Epithelial cell of prostate (primary cell): Measurements from ENCODE around the gene LHPP.
"Not testable (repeated sequence)": the region's sequence is repeated elsewhere in the genome, so short reads cannot be mapped to it uniquely, and the experiment has no call there.

ENCODE experiments used
- DNase-seq: peaks from one replicate; pipeline ENCODE4 v3.0.0-alpha.2; 2011; ENCODE audit warnings: low read depth, low spot score
- H3K27ac ChIP-seq: fragments of 450-650 bp; 2 replicates; pipeline ENCODE4 v1.5.1; 2017; ENCODE audit warnings: mild to moderate bottlenecking

The LHPP gene

GRCh38 chr10:124547647-124548168 is 86.1 kb downstream of the LHPP start:
- no peak overlapping the region for H3K27ac ChIP-seq
- no peak for DNase-seq

DNA sequence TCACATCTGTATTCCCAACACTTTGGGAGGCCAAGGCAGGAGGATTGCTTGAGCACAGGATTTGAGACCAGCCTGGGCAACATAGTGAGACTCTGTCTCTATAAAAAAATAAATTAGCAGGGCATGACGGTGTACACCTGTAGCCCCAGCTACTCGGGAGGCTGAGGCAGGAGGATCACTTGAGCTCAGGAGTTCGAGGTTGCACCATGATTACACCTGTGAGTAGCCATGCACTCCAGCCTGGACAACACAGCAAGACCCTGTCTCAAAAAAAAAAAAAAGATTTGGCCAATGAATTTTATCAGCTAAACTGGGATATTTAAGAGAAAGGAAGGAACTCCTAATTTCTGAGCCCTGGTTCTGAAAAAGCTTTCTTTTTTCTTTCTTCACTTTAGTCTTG is 87.5 kb downstream of the LHPP start:
- not testable (repeated sequence) for H3K27ac ChIP-seq

GRCh38 chr10:124550293-124551034 is 88.8 kb downstream of the LHPP start:
- no peak overlapping the region for H3K27ac ChIP-seq
- DNase-seq, result no peak

More for the DNA sequence above, 87.5 kb downstream of the LHPP start:
- not testable (repeated sequence) for DNase-seq

DNA sequence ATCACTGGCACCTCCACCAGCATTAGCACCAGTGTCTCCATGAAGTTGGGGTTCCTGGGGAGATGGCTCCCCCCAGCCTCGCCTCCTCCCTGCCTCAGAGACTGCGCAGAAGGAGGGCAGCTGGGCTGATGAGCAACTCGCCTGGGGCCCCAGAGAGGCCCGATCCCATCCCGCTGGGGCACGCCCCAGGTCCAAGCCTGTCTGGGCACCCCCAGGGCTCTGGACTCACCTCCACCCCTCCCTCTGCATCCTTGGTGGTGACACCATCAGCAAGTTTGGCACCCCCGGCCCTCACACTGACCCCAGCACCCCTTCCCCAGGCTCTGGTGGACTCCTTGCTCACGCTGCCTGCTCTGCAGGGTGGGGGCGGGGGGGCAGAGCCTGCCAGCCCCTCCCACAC is 89.5 kb downstream of the LHPP start:
- no peak overlapping the region for H3K27ac ChIP-seq
- no peak for DNase-seq

DNA sequence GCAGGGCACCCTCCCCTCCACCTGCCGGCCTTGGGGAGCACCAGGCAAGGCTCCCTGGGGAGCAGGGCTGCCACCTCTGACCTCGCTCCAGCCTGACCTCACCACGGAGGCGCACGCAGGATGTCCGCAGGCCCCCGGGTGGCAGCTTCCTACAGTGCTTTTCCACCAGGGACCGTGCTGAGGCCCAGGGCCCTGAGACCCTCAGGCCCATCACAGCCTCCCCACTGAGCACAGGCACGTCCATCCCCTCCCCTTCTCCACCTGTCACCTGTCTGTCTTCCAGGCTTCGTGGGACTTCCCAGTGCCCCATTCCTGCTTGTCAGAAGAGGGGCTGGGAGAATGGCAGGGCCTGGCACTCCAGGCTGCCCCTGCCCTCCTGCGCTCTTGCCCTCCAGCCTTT is 90.1 kb downstream of the LHPP start:
- no peak overlapping the region for H3K27ac ChIP-seq
- no peak for DNase-seq

DNA sequence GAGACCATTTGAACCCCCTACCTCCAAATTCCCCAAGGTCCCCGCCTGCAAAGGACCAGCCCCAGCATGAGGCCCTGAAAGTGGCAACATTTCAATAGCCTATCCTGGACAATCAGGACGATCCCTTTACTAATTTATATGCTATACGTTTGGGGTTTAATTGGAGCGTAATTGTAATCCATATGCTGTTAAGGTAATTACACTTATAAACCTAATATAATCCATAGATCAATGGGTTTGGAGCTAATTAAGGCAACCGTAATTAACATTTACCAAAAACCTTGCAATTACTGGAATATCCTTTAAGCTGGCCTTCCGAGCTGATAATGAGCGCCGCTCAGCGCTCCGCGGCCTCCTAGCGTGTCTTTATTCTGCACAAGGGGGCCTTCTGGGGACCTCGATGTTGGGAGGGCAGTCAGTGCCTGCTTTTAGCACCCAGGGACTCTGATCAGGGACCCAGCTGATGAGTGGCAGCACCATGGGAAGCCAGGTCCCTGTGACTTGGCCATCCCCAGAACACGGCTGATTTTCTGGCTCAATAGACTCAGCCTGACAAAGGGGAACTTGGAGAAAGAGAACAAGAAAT is 91.2 kb downstream of the LHPP start:
- H3K27ac ChIP-seq, result no peak overlapping the region
- no peak for DNase-seq

GRCh38 chr10:124554085-124554858 is 92.6 kb downstream of the LHPP start:
- no peak overlapping the region for H3K27ac ChIP-seq
- no peak for DNase-seq

GRCh38 chr10:124557167-124557566 is 95.5 kb downstream of the LHPP start:
- no peak overlapping the region for H3K27ac ChIP-seq
- no peak for DNase-seq

- DNase-seq, result no peak
- no peak overlapping the region for H3K27ac ChIP-seq
These were observed 96.2 kb downstream of the LHPP start for GRCh38 chr10:124557648-124558338.

GRCh38 chr10:124558339-124559321 is 97.0 kb downstream of the LHPP start:
- DNase-seq, result no peak
- H3K27ac ChIP-seq, result no peak overlapping the region

DNA sequence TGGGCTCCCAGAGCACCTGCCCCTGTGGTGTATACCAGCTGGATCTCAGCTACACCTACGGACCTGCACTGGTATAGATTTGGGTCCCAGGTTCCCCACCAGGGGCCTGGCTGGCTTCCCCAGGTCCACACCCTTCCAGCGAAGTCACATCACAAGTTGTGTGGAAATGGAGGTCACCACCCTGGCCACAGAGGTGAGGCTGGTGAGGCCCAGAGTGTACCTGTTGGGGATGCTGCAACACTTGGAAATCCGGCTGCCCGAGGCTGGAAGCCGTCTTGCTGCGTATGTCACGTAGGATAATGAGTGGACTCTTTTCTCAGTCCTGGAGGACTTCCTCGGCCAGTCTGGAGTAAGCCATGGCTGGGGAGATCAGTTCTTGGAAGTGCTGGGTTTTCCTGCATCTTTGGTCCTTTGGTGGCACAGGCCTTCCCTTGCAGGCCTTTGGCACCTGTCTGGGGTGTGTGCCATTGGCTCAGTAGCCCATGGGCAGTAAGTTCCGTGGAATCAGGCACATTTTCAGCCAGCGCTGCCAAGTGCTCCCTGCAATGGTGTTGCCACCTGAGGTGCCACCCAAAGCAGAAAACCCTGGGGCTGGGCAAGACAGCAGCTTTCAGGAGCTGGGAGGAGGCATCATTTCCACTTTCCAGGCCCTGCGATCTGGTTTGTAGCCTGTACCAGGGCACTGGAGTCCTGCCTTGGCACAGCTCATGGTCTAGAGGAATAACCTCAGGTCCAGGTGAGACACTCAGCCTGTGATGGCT is 97.9 kb downstream of the LHPP start:
- no peak overlapping the region for H3K27ac ChIP-seq
- DNase-seq, result no peak

- DNase-seq, result no peak
These were observed 98.9 kb downstream of the LHPP start for GRCh38 chr10:124560377-124561105.

DNA sequence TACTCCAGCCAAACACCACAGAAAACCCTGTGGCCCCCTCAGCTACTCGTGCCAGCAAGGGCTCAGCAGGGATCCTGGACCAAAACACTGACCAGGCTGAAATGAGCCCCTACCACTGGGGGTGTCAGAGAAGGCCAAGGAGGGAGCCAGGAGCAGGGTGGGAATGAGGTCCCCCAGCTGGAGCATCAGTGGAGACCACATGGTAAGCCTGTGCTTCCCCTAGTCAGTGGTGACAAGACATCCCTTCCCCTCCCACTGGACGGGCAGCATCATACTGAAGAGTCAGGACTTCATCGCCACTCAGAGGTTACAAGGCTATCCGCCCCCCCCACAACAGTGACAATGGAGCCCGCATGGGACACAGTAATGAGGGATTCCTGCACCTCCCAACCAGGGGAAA is 99.6 kb downstream of the LHPP start:
- DNase-seq, result no peak
- H3K27ac ChIP-seq, result no peak overlapping the region

More at GRCh38 chr10:124560377-124561105, 98.9 kb downstream of the LHPP start:
- no peak overlapping the region for H3K27ac ChIP-seq

DNA sequence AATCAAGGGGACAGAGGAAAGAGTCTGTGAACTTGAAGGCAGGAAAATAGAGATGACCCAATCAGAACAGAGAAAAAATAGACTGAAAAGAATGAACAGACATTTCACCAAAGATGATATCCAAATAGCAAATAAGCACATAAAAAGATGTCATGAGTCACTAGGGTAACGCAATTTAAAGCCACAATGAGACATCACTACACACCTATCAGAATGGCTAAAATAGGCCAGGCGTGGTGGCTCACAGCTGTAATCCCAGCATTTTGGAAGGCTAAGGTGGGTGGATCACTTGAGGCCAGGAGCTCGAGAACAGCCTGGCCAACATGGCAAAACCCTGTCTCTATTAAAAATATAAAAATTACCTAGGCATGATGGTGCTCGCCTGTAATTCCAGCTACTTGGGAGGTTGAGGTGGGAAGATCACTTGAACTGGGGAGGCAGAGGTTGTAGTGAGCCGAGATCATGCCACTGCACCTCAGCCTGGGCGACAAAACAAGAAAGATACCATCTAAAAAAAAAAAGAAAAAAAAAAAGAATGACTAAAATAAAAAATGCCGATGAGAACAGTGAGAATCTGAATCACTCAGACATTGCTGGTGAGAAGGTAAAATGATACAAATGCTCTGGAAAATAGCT is 100.9 kb downstream of the LHPP start:
- peak overlapping the region; percentile 37 for H3K27ac ChIP-seq
- DNase-seq, result peak; percentile 18

DNA sequence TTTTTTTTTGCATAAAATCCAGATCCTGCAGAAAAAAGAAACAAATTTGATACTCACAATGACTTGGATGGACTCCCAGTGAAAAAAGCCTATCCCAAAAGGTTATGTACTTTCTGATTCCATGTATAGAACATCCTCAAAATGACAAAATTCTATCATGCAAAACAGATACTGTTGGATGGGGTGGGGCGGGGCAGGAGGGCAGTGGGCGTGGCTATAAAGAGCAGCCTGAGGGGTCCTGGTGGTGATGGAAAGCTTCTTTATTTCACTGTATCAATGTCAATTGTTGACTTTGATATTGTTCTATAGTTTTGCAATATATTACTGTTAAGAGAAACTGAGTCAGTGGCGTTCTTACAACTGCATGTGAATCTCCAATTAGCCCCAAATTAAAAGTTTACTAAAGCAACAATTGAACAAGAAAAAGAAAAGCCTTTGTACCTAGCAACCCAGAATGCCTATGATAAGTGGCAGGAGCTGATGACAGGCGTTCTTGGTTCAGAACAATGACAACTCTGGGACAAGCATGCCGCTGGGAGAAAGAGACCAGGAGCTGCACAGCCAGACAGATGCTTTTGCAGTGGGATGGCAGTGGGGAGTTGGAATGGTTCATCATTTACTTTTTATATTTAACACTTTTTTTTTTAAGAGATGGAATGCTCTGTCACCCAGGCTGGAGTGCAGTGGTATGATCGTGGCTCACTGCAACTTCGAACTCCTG is 101.9 kb downstream of the LHPP start:
- no peak for DNase-seq
- H3K27ac ChIP-seq, result no peak overlapping the region

- H3K27ac ChIP-seq, result no peak overlapping the region
- no peak for DNase-seq
These were observed 103.3 kb downstream of the LHPP start for GRCh38 chr10:124564881-124565280.
